ENCODE measurements around the gene ASCL5. TPM values are rescaled to one million over a fixed set of nuclear protein-coding genes. Genes with fewer than 3 reads are reported as not detected.

ASCL5 gene
- total RNA-seq, 5 donors from 2014 or later (not counting 1 experiment from before 2014, with no cell fraction given) = 0.19 to 0.49 (median 0.26) TPM; not detected in 2

DNA sequence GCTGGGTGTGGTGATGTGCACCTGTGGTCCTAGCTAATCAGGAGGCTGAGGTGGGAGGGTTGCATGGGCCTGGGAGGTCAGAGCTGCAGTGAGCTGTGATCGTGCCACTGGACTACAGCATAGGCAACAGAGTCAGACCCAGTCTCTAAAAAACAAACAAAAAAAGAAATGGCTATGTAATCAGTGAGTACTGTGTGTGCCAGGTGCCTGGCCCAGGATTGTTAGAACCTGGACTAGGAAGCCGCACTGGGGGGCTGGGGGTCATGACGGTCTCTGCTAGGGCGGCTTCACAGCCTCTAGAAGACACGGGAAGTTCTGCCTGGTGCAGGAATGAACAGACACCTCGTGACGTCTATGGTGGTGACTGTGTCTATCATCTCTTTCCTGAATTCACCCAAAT lies 18.8 kb upstream of the ASCL5 start:
- DNase-seq (no peak), ATAC-seq (replicated peaks in 1 of 4) (no peak)
- Histone ChIP-seq H3K4me3 (ENCODE audit: control insufficient read depth in 1 of 2, extremely low read depth in 1 of 2, low read length in 1 of 2) (no peak overlapping the region), H3K27ac (ENCODE audit: low read length) (no peak overlapping the region), H3K9me3 (no peaks in the 10 kb centered on the region), H3K4me1 (ENCODE audit: control insufficient read depth in 1 of 2, extremely low read depth in 1 of 2, insufficient read depth in 2 of 2, low read length in 2 of 2) (no peaks in the 10 kb centered on the region), H3K36me3 (ENCODE audit: control insufficient read depth in 2 of 2, extremely low read depth in 1 of 2, insufficient read depth in 1 of 2, low read length in 1 of 2) (peaks cover 25 to 59% of the 10 kb centered on the region in 2 donors), H3K27me3 (replicated peaks in 1 of 2; ENCODE audit: control insufficient read depth in 2 of 2, extremely low read depth in 1 of 2, insufficient read depth in 2 of 2, low read length in 1 of 2) (no peaks in the 10 kb centered on the region)
- no peak overlapping the region for H3K27ac Mint-ChIP-seq
- peaks cover 0 to 12% (median 1%) of the 10 kb centered on the region in 3 donors for H3K4me1 Mint-ChIP-seq
- ChIA-PET CTCF (interaction anchor here in 1 of 2 donors (0.7 kb wide), 1 partner anchor 9 kb away, joined by 3 read pairs; the partner anchor contains the start of gene TMEM9), POLR2A (no interaction called here)
- no peaks in the 10 kb centered on the region for H3K27me3 Mint-ChIP-seq
- 90% methylated on average over 6 of the region's 7 CpGs for WGBS (ENCODE audit: insufficient coverage)
- no peak overlapping the region for H3K4me3 Mint-ChIP-seq
- H3K36me3 Mint-ChIP-seq = peaks cover 73% of the 10 kb centered on the region
- no peaks in the 10 kb centered on the region for H3K9me3 Mint-ChIP-seq

DNA sequence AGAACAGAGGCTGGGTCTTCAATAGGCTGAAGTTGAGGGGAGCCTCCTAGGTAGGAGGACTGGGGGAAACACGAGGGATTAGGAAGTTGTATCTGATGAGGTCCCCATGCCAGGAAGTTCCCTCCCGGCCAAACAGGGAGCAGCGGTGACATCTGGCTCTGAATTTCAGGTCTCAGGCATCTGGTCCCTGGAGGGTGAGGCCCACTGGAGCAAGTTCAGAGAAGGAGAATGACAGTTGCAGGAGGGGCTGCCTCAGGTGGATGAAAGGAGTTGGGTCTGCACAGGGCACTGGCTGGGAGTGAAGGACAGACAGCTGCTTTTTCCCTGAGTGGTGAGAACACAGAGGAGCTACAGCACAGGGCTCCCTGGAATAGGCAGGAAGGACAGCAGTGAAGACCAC lies 18.1 kb upstream of the ASCL5 start:
- ATAC-seq (replicated peaks in 1 of 4) = no peak
- Histone ChIP-seq H3K4me3 (ENCODE audit: control insufficient read depth in 1 of 2, extremely low read depth in 1 of 2, low read length in 1 of 2) (no peak overlapping the region), H3K9me3 (no peaks in the 10 kb centered on the region), H3K27ac (ENCODE audit: low read length) (no peak overlapping the region), H3K27me3 (replicated peaks in 1 of 2; ENCODE audit: control insufficient read depth in 2 of 2, extremely low read depth in 1 of 2, insufficient read depth in 2 of 2, low read length in 1 of 2) (no peaks in the 10 kb centered on the region), H3K36me3 (ENCODE audit: control insufficient read depth in 2 of 2, extremely low read depth in 1 of 2, insufficient read depth in 1 of 2, low read length in 1 of 2) (peaks cover 26 to 63% of the 10 kb centered on the region in 2 donors), H3K4me1 (ENCODE audit: control insufficient read depth in 1 of 2, extremely low read depth in 1 of 2, insufficient read depth in 2 of 2, low read length in 2 of 2) (no peaks in the 10 kb centered on the region)
- Mint-ChIP-seq H3K4me1 (peaks cover 0 to 9% (median 0%) of the 10 kb centered on the region in 3 donors), H3K27ac (no peak overlapping the region), H3K9me3 (no peaks in the 10 kb centered on the region), H3K36me3 (peaks cover 74% of the 10 kb centered on the region), H3K27me3 (no peaks in the 10 kb centered on the region), H3K4me3 (no peak overlapping the region)
- WGBS (ENCODE audit: insufficient coverage) = 91% methylated on average over 3 of the region's 3 CpGs
- CTCF ChIA-PET = interaction anchor here in 1 of 2 donors (0.7 kb wide), 1 partner anchor 10 kb away, joined by 3 read pairs; the partner anchor contains the start of gene TMEM9
- no peak for DNase-seq
- POLR2A ChIA-PET = no interaction called here

DNA sequence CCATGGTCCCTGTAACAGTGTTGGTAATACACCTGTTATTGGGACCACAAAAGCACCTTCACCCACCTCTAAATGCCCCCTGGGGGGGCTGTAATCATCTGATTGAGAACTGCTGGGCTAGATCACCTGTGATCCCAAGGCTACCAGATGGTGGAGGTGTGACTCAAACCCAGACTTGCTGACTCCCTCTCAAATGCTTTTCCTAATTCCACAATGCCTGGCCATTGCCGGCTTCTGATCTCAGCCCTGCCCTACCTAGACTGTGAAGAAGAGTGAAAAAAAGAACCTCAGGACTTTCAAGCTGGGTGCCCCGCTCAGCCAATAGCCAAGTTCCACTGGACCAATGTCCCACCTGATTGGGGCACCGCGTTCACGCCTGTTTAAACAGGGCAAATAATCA lies 17.7 kb upstream of the ASCL5 start:
- CTCF ChIA-PET = no interaction called here
- H3K27ac Mint-ChIP-seq = no peak overlapping the region
- peaks cover 77% of the 10 kb centered on the region for H3K36me3 Mint-ChIP-seq

DNA sequence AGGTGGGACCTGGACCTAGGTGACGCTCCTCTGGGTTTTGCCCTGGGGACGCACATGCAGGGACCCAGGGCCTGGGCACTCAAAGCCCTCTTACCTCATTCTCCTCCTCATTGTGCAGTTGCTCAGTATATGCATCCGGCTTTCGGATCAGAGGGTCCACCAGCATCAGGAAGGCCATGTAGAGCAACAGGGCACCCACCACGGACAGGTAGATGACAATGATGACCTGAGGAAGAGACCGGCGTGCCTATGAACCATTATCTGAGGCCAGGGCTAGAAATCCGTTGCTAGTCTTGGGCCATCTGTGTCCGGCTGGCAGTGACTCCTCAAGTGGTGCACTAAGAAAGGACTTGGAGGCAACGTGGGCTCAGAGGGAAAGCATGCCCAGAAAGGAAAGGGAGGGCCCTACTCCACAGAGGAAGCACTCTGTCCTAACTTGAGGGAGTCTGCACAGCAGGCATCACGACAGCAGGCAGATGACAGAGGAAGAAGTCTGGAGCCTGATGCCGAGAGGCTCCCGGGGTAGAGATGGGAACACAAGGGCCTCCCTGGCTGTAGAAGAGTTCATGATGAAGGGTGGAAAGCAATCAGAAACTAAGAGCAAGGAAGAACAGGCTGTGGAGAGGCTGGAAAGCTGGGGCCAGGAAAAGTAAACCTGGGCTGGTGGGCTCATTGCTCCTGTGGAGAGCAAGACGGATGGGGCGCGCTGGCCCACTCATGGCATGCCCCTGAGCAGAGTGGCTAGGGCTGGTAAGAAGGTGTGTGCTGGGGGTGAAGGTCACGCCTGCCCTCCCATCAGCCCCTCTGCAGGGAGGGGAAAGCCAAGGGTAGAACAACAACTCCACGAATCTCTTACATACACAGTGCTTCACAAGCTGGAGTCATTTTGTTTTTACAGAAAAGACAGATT lies 17.0 kb upstream of the ASCL5 start:
- 86% methylated on average over 14 of the region's 18 CpGs for WGBS (ENCODE audit: insufficient coverage)
- H3K9me3 Mint-ChIP-seq = no peaks in the 10 kb centered on the region
- Histone ChIP-seq H3K4me1 (ENCODE audit: control insufficient read depth in 1 of 2, extremely low read depth in 1 of 2, insufficient read depth in 2 of 2, low read length in 2 of 2) (no peaks in the 10 kb centered on the region), H3K4me3 (ENCODE audit: control insufficient read depth in 1 of 2, extremely low read depth in 1 of 2, low read length in 1 of 2) (no peak overlapping the region), H3K36me3 (ENCODE audit: control insufficient read depth in 2 of 2, extremely low read depth in 1 of 2, insufficient read depth in 1 of 2, low read length in 1 of 2) (peaks cover 28 to 67% of the 10 kb centered on the region in 2 donors), H3K27me3 (replicated peaks in 1 of 2; ENCODE audit: control insufficient read depth in 2 of 2, extremely low read depth in 1 of 2, insufficient read depth in 2 of 2, low read length in 1 of 2) (no peaks in the 10 kb centered on the region), H3K27ac (ENCODE audit: low read length) (no peak overlapping the region), H3K9me3 (no peaks in the 10 kb centered on the region)
- DNase-seq (no peak), ATAC-seq (replicated peaks in 1 of 4) (no peak)
- no peak overlapping the region for H3K27ac Mint-ChIP-seq
- H3K36me3 Mint-ChIP-seq = peaks cover 75% of the 10 kb centered on the region
- H3K27me3 Mint-ChIP-seq = no peaks in the 10 kb centered on the region
- ChIA-PET POLR2A (interaction anchor here in 1 of 2 donors (0.6 kb wide), 1 partner anchor 22 kb away, joined by 3 read pairs; no protein-coding TSS in a partner anchor), CTCF (no interaction called here)
- H3K4me3 Mint-ChIP-seq = no peak overlapping the region
- H3K4me1 Mint-ChIP-seq = peaks cover 0 to 9% (median 0%) of the 10 kb centered on the region in 3 donors

More for the DNA sequence above, 17.7 kb upstream of the ASCL5 start:
- POLR2A ChIA-PET = no interaction called here
- no peak overlapping the region for H3K4me3 ChIP-seq (ENCODE audit: control insufficient read depth in 1 of 2, extremely low read depth in 1 of 2, low read length in 1 of 2)
- H3K27me3 ChIP-seq (replicated peaks in 1 of 2; ENCODE audit: control insufficient read depth in 2 of 2, extremely low read depth in 1 of 2, insufficient read depth in 2 of 2, low read length in 1 of 2) = no peaks in the 10 kb centered on the region
- no peak overlapping the region for H3K4me3 Mint-ChIP-seq
- no peaks in the 10 kb centered on the region for H3K4me1 ChIP-seq (ENCODE audit: control insufficient read depth in 1 of 2, extremely low read depth in 1 of 2, insufficient read depth in 2 of 2, low read length in 2 of 2)
- H3K9me3 ChIP-seq = no peaks in the 10 kb centered on the region
- H3K36me3 ChIP-seq (ENCODE audit: control insufficient read depth in 2 of 2, extremely low read depth in 1 of 2, insufficient read depth in 1 of 2, low read length in 1 of 2) = peaks cover 26 to 63% of the 10 kb centered on the region in 2 donors
- ATAC-seq (replicated peaks in 1 of 4) (no peak), DNase-seq (no peak)
- peaks cover 0 to 9% (median 0%) of the 10 kb centered on the region in 3 donors for H3K4me1 Mint-ChIP-seq
- H3K27ac ChIP-seq (ENCODE audit: low read length) = no peak overlapping the region
- no peaks in the 10 kb centered on the region for H3K27me3 Mint-ChIP-seq
- H3K9me3 Mint-ChIP-seq = no peaks in the 10 kb centered on the region
- WGBS (ENCODE audit: insufficient coverage) = 94% methylated on average over 2 of the region's 5 CpGs

DNA sequence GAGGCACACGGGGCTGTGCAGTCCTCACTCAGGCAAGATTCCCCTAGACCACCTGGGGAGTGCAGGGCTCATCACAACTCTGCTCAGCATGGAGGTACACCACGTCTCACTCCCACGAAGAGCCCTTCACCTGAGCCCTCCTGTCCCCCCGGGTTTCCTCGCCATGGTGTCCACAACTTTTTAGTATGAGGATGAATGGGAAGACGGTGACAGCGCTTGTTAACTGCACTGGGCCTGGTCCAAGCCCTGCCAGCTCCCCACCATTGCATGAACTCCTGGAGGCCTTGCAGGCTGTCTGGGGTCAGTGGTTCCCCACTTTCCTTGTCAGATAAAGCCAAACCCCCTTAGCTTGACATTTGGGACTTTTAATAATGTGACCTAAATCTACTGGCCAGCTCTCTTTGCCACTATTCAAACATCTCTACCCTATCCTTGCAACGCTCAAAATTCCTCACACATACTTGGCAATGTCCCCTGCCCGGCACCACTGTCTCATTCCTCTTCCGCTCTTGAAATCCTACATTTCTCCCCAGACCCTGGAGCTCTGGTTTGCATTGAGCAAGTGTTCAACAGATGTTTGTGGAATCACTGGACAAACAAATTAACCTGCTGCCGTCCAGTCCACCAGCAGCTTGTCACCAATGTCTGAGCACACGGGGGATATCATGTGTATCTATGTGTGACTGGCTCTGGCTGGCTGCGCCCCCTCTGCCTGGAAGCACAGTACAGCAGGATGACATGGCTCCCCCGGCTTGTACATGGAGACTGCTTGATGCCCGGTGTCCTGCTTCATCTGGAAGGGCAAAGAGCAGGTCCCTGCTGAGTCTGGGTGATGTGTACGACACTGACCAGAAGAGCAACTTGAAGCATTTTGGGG lies 16.1 kb upstream of the ASCL5 start:
- H3K4me1 Mint-ChIP-seq = peaks cover 0 to 9% (median 0%) of the 10 kb centered on the region in 3 donors
- H3K27me3 Mint-ChIP-seq = no peaks in the 10 kb centered on the region
- no peaks in the 10 kb centered on the region for H3K9me3 Mint-ChIP-seq
- ChIA-PET CTCF (no interaction called here), POLR2A (no interaction called here)
- H3K27ac Mint-ChIP-seq = no peak overlapping the region
- WGBS (ENCODE audit: insufficient coverage) = 98% methylated on average over 9 of the region's 16 CpGs
- Histone ChIP-seq H3K27me3 (replicated peaks in 1 of 2; ENCODE audit: control insufficient read depth in 2 of 2, extremely low read depth in 1 of 2, insufficient read depth in 2 of 2, low read length in 1 of 2) (no peaks in the 10 kb centered on the region), H3K4me3 (ENCODE audit: control insufficient read depth in 1 of 2, extremely low read depth in 1 of 2, low read length in 1 of 2) (no peak overlapping the region), H3K36me3 (ENCODE audit: control insufficient read depth in 2 of 2, extremely low read depth in 1 of 2, insufficient read depth in 1 of 2, low read length in 1 of 2) (peaks cover 28 to 62% of the 10 kb centered on the region in 2 donors), H3K4me1 (ENCODE audit: control insufficient read depth in 1 of 2, extremely low read depth in 1 of 2, insufficient read depth in 2 of 2, low read length in 2 of 2) (no peaks in the 10 kb centered on the region), H3K9me3 (no peaks in the 10 kb centered on the region), H3K27ac (ENCODE audit: low read length) (no peak overlapping the region)
- H3K4me3 Mint-ChIP-seq = no peak overlapping the region
- DNase-seq (no peak), ATAC-seq (replicated peaks in 1 of 4) (no peak)
- peaks cover 76% of the 10 kb centered on the region for H3K36me3 Mint-ChIP-seq
